Liver (tissue), 3 donors: ENCODE results near the gene MAML3.

Experiments
- ATF3 ChIP-seq: IDR thresholded peaks from 2 replicates; pipeline ENCODE4 v1.6.1; 2016; ENCODE audit warnings: antibody characterized with exemption
- CTCF ChIP-seq: fragments of 150-350 bp; IDR thresholded peaks from 2 replicates; pipeline ENCODE4 v1.5.1; 2017; ENCODE audit warnings: improper control_type of control experiment, low read depth, low read length; ENCODE audit not compliant: missing input control
- EGR1 ChIP-seq, 2 donors: IDR thresholded peaks; 2 replicates each; pipeline ENCODE4 v1.6.1; 2016 to 2018; ENCODE audit warnings: antibody characterized with exemption in 2 of 2, low read depth in 2 of 2
- FOXA2 ChIP-seq: IDR thresholded peaks from 2 replicates; pipeline ENCODE4 v1.6.1; 2016; ENCODE audit warnings: antibody characterized with exemption
- JUND ChIP-seq, 2 donors: IDR thresholded peaks; 2 replicates each; pipeline ENCODE4 v1.6.1; 2016; ENCODE audit warnings: antibody characterized with exemption in 2 of 2
- MAX ChIP-seq: IDR thresholded peaks from 2 replicates; pipeline ENCODE4 v1.6.1; 2016; ENCODE audit warnings: antibody characterized with exemption
- donor health status: healthy.
- donor health status: healthy.

GRCh38 chr4:140057701-140058100 lies 96.3 kb downstream of the MAML3 start:
- TF ChIP-seq CTCF, result no peak
- no peak for TF ChIP-seq ATF3
- no peak for TF ChIP-seq JUND (IDR thresholded peaks at IDR 0.05)
- TF ChIP-seq FOXA2, result no peak
- no peak for TF ChIP-seq EGR1 (IDR thresholded peaks at IDR 0.05; ENCODE audit: low read depth in 2 of 2)
- no peak for TF ChIP-seq MAX
